NT2/D1 (cell line): Measurements from ENCODE around the gene GPA33.

Source experiments
- YY1 ChIP-seq: IDR thresholded peaks from 2 replicates; pipeline ENCODE4 v1.6.1; 2011; ENCODE audit not compliant: insufficient read length, insufficient read depth
- ZNF274 ChIP-seq: IDR thresholded peaks from 2 replicates; pipeline ENCODE4 v1.6.1; 2011; ENCODE audit warnings: mild to moderate bottlenecking, low read depth, low read length

- no peak for TF ChIP-seq ZNF274
- no peak for TF ChIP-seq YY1
Observed at GRCh38 chr1:167136191-167136614, 46.0 kb upstream of the GPA33 start.
